ENCODE measurements around the gene LYPD6. TPM values are rescaled to one million over a fixed set of nuclear protein-coding genes. Genes with fewer than 3 reads are reported as not detected.

The LYPD6 gene
- total RNA-seq, 1 donor from 2014 or later = 4.1 TPM

DNA sequence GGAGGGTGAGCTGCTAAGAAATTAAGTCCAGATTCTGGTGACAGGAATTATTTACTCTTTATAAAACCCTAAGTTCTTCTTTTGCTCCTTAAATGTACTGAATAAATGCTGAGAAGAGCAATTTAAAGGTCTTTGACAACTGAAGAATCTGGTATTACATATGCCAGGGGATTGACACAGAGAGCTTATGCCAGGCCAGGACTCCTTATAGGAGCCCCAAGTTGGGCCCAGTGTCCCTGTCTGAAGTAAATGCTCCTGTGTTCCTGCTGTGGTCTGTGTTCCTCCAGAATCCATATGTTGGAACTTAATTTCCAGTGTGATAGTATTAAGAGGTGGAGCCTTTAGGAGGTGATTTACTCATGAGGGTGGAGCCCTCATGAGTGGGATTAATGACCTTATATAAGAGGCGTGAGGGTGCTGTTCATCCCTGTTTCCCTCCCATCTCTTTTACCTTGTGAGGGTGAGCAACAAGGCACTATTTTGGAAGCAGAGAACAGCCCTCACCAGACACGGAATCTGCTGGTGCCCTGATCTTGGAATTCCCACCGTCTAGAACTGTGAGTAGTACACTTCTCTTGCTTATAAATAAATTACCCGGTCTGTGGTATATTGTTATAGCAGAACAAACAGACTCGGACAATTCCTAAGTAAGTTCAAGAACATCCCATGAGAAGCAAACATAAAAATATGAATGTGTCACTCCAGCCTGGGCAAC lies 39.8 kb downstream of the LYPD6 start:
- Mint-ChIP-seq H3K36me3 (peaks cover 4% of the 10 kb centered on the region), H3K27ac (no peak overlapping the region)

GRCh38 chr2:149371476-149371875 lies 41.1 kb downstream of the LYPD6 start:
- H3K4me1 Mint-ChIP-seq = peaks cover 17% of the 10 kb centered on the region
- no peak for TF ChIP-seq EZH2phosphoT487 (IDR thresholded peaks at IDR 0.05)
- TF ChIP-seq EZH2 (IDR thresholded peaks at IDR 0.05) = no peak
- no peak for TF ChIP-seq CTCF (IDR thresholded peaks at IDR 0.05)
- DNase-seq (ENCODE audit: low spot score) = no peak

More for the DNA sequence above, 39.8 kb downstream of the LYPD6 start:
- H3K4me3 Mint-ChIP-seq = no peak overlapping the region
- H3K4me1 Mint-ChIP-seq = peaks cover 11% of the 10 kb centered on the region
- no peak for TF ChIP-seq CTCF (IDR thresholded peaks at IDR 0.05)
- Histone ChIP-seq H3K4me2 (no peak overlapping the region), H3K27ac (no peak overlapping the region), H3K36me3 (peaks cover 4% of the 10 kb centered on the region), H2AFZ (replicated peaks) (no peak overlapping the region), H3K79me2 (ENCODE audit: low read depth) (no peaks in the 10 kb centered on the region), H4K20me1 (ENCODE audit: low read depth) (no peaks in the 10 kb centered on the region), H3K9me3 (ENCODE audit: low read depth) (no peaks in the 10 kb centered on the region), H3K9ac (no peak overlapping the region), H3K4me1 (peaks cover 10% of the 10 kb centered on the region), H3K27me3 (no peaks in the 10 kb centered on the region), H3K4me3 (no peak overlapping the region), H3F3A (ENCODE audit: low read depth) (no peaks in the 10 kb centered on the region)
- no peaks in the 10 kb centered on the region for H3K9me3 Mint-ChIP-seq
- no peaks in the 10 kb centered on the region for H3K27me3 Mint-ChIP-seq (ENCODE audit: insufficient read depth, low read depth)
- DNase-seq (ENCODE audit: low spot score) = no peak

GRCh38 chr2:149375801-149376361 lies 45.5 kb downstream of the LYPD6 start:
- Histone ChIP-seq H3K27ac (no peak overlapping the region), H3F3A (ENCODE audit: low read depth) (peaks cover 14% of the 10 kb centered on the region), H3K4me3 (no peak overlapping the region), H3K4me2 (peak overlapping the region; percentile 58), H3K9me3 (ENCODE audit: low read depth) (no peaks in the 10 kb centered on the region), H2AFZ (replicated peaks) (no peak overlapping the region), H4K20me1 (ENCODE audit: low read depth) (no peaks in the 10 kb centered on the region), H3K4me1 (peaks cover 17% of the 10 kb centered on the region), H3K27me3 (no peaks in the 10 kb centered on the region), H3K36me3 (no peaks in the 10 kb centered on the region), H3K79me2 (ENCODE audit: low read depth) (no peaks in the 10 kb centered on the region), H3K9ac (no peak overlapping the region)
- Mint-ChIP-seq H3K36me3 (no peaks in the 10 kb centered on the region), H3K4me3 (no peak overlapping the region), H3K4me1 (peaks cover 20% of the 10 kb centered on the region), H3K27me3 (ENCODE audit: insufficient read depth, low read depth) (no peaks in the 10 kb centered on the region), H3K27ac (peak overlapping the region; percentile 47), H3K9me3 (no peaks in the 10 kb centered on the region)
- peak; percentile 72 for DNase-seq (ENCODE audit: low spot score)
- no peak for TF ChIP-seq CTCF (IDR thresholded peaks at IDR 0.05)
- no peak for TF ChIP-seq EZH2 (IDR thresholded peaks at IDR 0.05)

More at GRCh38 chr2:149371476-149371875, 41.1 kb downstream of the LYPD6 start:
- Histone ChIP-seq H3F3A (ENCODE audit: low read depth) (peaks cover 11% of the 10 kb centered on the region), H3K79me2 (ENCODE audit: low read depth) (no peaks in the 10 kb centered on the region), H2AFZ (replicated peaks) (no peak overlapping the region), H3K9me3 (ENCODE audit: low read depth) (no peaks in the 10 kb centered on the region), H3K27ac (no peak overlapping the region), H3K4me2 (no peak overlapping the region), H3K4me3 (no peak overlapping the region), H3K36me3 (peaks cover 4% of the 10 kb centered on the region), H3K9ac (no peak overlapping the region), H3K4me1 (peaks cover 15% of the 10 kb centered on the region), H4K20me1 (ENCODE audit: low read depth) (no peaks in the 10 kb centered on the region), H3K27me3 (no peaks in the 10 kb centered on the region)
- no peaks in the 10 kb centered on the region for H3K9me3 Mint-ChIP-seq
- H3K27me3 Mint-ChIP-seq (ENCODE audit: insufficient read depth, low read depth) = no peaks in the 10 kb centered on the region
- H3K4me3 Mint-ChIP-seq = no peak overlapping the region
- no peak overlapping the region for H3K27ac Mint-ChIP-seq
- H3K36me3 Mint-ChIP-seq = peaks cover 4% of the 10 kb centered on the region
